ENCODE data around the gene IFT74.

- no peak for TF ChIP-seq POLR2A (IDR thresholded peaks at IDR 0.05)
- TF ChIP-seq, protein P1, sequence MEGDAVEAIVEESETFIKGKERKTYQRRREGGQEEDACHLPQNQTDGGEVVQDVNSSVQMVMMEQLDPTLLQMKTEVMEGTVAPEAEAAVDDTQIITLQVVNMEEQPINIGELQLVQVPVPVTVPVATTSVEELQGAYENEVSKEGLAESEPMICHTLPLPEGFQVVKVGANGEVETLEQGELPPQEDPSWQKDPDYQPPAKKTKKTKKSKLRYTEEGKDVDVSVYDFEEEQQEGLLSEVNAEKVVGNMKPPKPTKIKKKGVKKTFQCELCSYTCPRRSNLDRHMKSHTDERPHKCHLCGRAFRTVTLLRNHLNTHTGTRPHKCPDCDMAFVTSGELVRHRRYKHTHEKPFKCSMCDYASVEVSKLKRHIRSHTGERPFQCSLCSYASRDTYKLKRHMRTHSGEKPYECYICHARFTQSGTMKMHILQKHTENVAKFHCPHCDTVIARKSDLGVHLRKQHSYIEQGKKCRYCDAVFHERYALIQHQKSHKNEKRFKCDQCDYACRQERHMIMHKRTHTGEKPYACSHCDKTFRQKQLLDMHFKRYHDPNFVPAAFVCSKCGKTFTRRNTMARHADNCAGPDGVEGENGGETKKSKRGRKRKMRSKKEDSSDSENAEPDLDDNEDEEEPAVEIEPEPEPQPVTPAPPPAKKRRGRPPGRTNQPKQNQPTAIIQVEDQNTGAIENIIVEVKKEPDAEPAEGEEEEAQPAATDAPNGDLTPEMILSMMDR (IDR thresholded peaks at IDR 0.05) = no peak
- no peak for TF ChIP-seq POLR2AphosphoS5 (IDR thresholded peaks at IDR 0.05; ENCODE audit: insufficient read depth in 1 of 2, low read depth in 1 of 2)
Measured at GRCh38 chr9:27003426-27004077, 47.3 kb downstream of the IFT74 start.

Measured in vagina (tissue), 2 donors.